Measurements from ENCODE around the gene KRTAP5-8. TPM values are rescaled to one million over a fixed set of nuclear protein-coding genes. Genes with fewer than 3 reads are reported as not detected.

KRTAP5-8 gene
- total RNA-seq, 2 experiments from 2014 or later, result 0.24 TPM; not detected in 1

- Mint-ChIP-seq H3K4me3 (no peak overlapping the region), H3K4me1 (ENCODE audit: low read depth) (peaks cover 6% of the 10 kb centered on the region), H3K9me3 (ENCODE audit: insufficient read depth) (no peaks in the 10 kb centered on the region), H3K27me3 (ENCODE audit: low read depth) (no peaks in the 10 kb centered on the region), H3K27ac (no peak overlapping the region), H3K36me3 (ENCODE audit: low read depth) (peaks cover 56% of the 10 kb centered on the region)
- ATAC-seq (no peak), DNase-seq (no peak)
- POLR2A ChIA-PET, result interaction anchor here (1.3 kb wide), 1 partner anchor 430 kb away, joined by 3 read pairs; no protein-coding TSS in a partner anchor
- CTCF ChIA-PET, result no interaction called here
Measured at GRCh38 chr11:71499546-71499945, 38.3 kb upstream of the KRTAP5-8 start.

DNA sequence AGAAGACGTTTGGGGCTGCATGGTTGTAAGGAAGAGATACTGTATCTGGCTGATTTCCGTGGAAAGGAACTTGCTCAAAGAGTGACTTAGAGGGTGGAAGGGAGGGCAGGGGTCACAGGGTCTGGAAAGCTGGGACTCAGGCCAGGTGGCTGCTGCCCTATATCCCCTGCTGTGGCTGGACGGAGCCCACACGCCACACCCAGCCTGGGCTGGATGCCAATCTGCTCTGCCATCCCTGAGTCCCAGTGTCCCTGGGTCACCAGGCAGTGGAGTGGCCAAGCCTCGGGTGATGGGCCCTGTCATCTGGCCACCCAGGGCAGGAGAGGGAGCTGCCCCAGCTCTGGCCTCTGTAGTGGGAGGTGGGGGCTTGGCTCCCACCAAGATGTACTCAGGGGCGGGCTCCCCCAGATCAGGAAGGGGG is 37.2 kb upstream of the KRTAP5-8 start:
- ChIA-PET POLR2A (no interaction called here), CTCF (no interaction called here)
- Mint-ChIP-seq H3K9me3 (ENCODE audit: insufficient read depth) (no peaks in the 10 kb centered on the region), H3K27me3 (ENCODE audit: low read depth) (no peaks in the 10 kb centered on the region), H3K27ac (no peak overlapping the region), H3K4me1 (ENCODE audit: low read depth) (peaks cover 6% of the 10 kb centered on the region), H3K4me3 (no peak overlapping the region), H3K36me3 (ENCODE audit: low read depth) (peaks cover 55% of the 10 kb centered on the region)
- no peak for DNase-seq
- ATAC-seq, result no peak

GRCh38 chr11:71501071-71501985 is 36.5 kb upstream of the KRTAP5-8 start:
- peaks cover 57% of the 10 kb centered on the region for H3K36me3 Mint-ChIP-seq (ENCODE audit: low read depth)
- ChIA-PET CTCF (no interaction called here), POLR2A (no interaction called here)
- no peaks in the 10 kb centered on the region for H3K27me3 Mint-ChIP-seq (ENCODE audit: low read depth)
- no peak overlapping the region for H3K4me3 Mint-ChIP-seq
- peaks cover 6% of the 10 kb centered on the region for H3K4me1 Mint-ChIP-seq (ENCODE audit: low read depth)
- ATAC-seq (no peak), DNase-seq (no peak)
- no peaks in the 10 kb centered on the region for H3K9me3 Mint-ChIP-seq (ENCODE audit: insufficient read depth)
- no peak overlapping the region for H3K27ac Mint-ChIP-seq

DNA sequence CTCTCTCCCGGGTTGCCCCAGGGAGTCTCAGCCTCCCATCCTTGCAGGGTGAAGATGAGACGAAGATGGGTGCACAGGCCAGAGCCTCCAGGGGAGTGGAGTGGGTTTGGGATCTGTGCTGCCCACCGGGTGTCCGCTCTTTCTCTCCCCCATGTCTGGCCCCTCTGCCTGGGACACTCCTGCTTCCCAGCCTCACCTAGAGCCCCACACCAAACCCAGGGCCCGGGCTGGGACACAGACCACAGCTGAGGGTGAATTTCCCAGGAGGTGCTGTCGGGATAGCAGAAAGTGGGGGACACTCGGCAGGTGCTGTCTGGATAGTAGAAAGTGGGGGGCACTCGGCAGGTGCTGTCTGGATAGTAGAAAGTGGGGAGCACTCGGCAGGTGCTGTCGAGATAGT is 35.8 kb upstream of the KRTAP5-8 start:
- Mint-ChIP-seq H3K36me3 (ENCODE audit: low read depth) (peaks cover 59% of the 10 kb centered on the region), H3K27me3 (ENCODE audit: low read depth) (no peaks in the 10 kb centered on the region), H3K27ac (no peak overlapping the region), H3K4me3 (no peak overlapping the region), H3K4me1 (ENCODE audit: low read depth) (peaks cover 6% of the 10 kb centered on the region), H3K9me3 (ENCODE audit: insufficient read depth) (peaks cover 3% of the 10 kb centered on the region)
- CTCF ChIA-PET, result no interaction called here
- ATAC-seq, result no peak
- no peak for DNase-seq
- POLR2A ChIA-PET, result no interaction called here

- H3K36me3 Mint-ChIP-seq (ENCODE audit: low read depth), result peaks cover 54% of the 10 kb centered on the region
- ATAC-seq (no peak), DNase-seq (no peak)
- ChIA-PET CTCF (no interaction called here), POLR2A (no interaction called here)
- peaks cover 5% of the 10 kb centered on the region for H3K9me3 Mint-ChIP-seq (ENCODE audit: insufficient read depth)
- H3K4me1 Mint-ChIP-seq (ENCODE audit: low read depth), result peaks cover 6% of the 10 kb centered on the region
- no peaks in the 10 kb centered on the region for H3K27me3 Mint-ChIP-seq (ENCODE audit: low read depth)
- H3K27ac Mint-ChIP-seq, result no peak overlapping the region
- H3K4me3 Mint-ChIP-seq, result no peak overlapping the region
Measured at GRCh38 chr11:71502871-71503435, 34.9 kb upstream of the KRTAP5-8 start.

DNA sequence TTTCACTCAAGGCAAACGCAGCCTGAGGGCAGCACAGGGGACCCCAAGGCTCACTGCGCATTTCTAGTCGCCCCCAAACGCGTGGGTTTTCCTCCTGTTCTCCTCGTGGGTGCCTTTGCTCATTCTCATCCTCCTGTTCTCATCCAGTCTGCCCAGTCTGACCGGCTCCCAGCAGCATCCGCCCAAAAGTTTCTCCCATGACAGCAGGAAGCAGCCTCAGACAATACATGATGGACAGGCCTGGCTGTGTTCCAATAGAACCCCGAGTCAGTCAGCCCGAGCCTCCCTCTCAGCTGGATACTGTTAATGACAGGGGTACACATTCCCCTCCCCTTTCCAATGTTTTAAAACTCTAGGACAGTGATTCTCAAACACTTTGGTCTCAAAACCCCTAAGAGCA is 33.3 kb upstream of the KRTAP5-8 start:
- Mint-ChIP-seq H3K36me3 (ENCODE audit: low read depth) (peaks cover 42% of the 10 kb centered on the region), H3K4me3 (no peak overlapping the region), H3K27me3 (ENCODE audit: low read depth) (peaks cover 2% of the 10 kb centered on the region), H3K9me3 (ENCODE audit: insufficient read depth) (peaks cover 17% of the 10 kb centered on the region), H3K27ac (no peak overlapping the region), H3K4me1 (ENCODE audit: low read depth) (no peaks in the 10 kb centered on the region)
- ATAC-seq (no peak), DNase-seq (no peak)
- ChIA-PET CTCF (interaction anchor here (0.6 kb wide), 1 partner anchor 1588 kb away, joined by 3 read pairs; no protein-coding TSS in a partner anchor), POLR2A (no interaction called here)

GRCh38 chr11:71505001-71505400 is 32.8 kb upstream of the KRTAP5-8 start:
- ChIA-PET POLR2A (no interaction called here), CTCF (interaction anchor here (0.6 kb wide), 1 partner anchor 1587 kb away, joined by 3 read pairs; no protein-coding TSS in a partner anchor)
- Mint-ChIP-seq H3K4me3 (no peak overlapping the region), H3K27me3 (ENCODE audit: low read depth) (peaks cover 2% of the 10 kb centered on the region), H3K36me3 (ENCODE audit: low read depth) (peaks cover 40% of the 10 kb centered on the region), H3K9me3 (ENCODE audit: insufficient read depth) (peaks cover 21% of the 10 kb centered on the region), H3K4me1 (ENCODE audit: low read depth) (no peaks in the 10 kb centered on the region), H3K27ac (no peak overlapping the region)
- DNase-seq (no peak), ATAC-seq (no peak)

DNA sequence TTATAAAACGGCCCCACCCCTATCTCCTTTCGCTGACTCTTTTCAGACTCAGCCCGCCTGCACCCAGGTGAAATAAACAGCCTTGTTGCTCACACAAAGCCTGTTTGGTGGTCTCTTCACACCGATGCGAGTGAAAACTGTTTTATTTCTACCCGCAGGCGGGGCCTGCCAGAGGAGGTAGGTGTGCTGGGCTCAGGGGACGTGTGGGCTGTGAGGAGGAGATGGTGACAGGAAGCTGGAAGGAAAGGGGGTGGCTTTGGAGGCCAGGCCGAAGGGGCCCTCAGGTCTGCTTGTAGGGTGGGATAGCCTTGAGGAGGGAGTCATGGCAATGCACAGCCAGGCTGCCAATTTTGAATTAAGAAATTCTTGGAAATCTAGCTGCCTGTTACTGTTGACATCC is 32.0 kb upstream of the KRTAP5-8 start:
- Mint-ChIP-seq H3K36me3 (ENCODE audit: low read depth) (peaks cover 32% of the 10 kb centered on the region), H3K27ac (no peak overlapping the region), H3K27me3 (ENCODE audit: low read depth) (peaks cover 2% of the 10 kb centered on the region), H3K4me3 (no peak overlapping the region), H3K4me1 (ENCODE audit: low read depth) (no peaks in the 10 kb centered on the region), H3K9me3 (ENCODE audit: insufficient read depth) (peaks cover 21% of the 10 kb centered on the region)
- CTCF ChIA-PET, result no interaction called here
- ATAC-seq (no peak), DNase-seq (no peak)
- POLR2A ChIA-PET, result no interaction called here

DNA sequence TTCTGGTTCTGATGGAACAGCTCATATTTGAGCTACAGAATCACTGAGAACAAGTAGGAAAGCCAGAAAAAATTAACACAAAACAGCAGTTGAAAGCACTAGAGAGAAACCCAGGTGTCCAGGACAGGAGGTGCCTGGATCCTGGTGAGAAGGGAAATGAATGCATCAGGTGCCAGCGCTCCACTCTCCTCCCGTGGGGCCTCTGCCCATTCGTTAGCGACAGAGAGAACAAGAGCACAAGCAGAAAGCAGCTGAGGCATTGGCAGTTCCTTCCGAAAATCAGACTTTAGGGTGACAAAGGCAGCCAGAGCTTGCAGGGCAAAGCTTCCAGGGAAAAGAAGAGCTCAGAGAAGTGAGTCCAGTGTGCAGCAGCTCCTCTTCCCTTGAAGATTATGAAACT is 30.7 kb upstream of the KRTAP5-8 start:
- Mint-ChIP-seq H3K9me3 (ENCODE audit: insufficient read depth) (peaks cover 21% of the 10 kb centered on the region), H3K27ac (no peak overlapping the region), H3K4me1 (ENCODE audit: low read depth) (no peaks in the 10 kb centered on the region), H3K27me3 (ENCODE audit: low read depth) (peaks cover 2% of the 10 kb centered on the region), H3K4me3 (no peak overlapping the region), H3K36me3 (ENCODE audit: low read depth) (peaks cover 27% of the 10 kb centered on the region)
- POLR2A ChIA-PET, result no interaction called here
- CTCF ChIA-PET, result no interaction called here
- ATAC-seq, result no peak
- DNase-seq, result no peak

DNA sequence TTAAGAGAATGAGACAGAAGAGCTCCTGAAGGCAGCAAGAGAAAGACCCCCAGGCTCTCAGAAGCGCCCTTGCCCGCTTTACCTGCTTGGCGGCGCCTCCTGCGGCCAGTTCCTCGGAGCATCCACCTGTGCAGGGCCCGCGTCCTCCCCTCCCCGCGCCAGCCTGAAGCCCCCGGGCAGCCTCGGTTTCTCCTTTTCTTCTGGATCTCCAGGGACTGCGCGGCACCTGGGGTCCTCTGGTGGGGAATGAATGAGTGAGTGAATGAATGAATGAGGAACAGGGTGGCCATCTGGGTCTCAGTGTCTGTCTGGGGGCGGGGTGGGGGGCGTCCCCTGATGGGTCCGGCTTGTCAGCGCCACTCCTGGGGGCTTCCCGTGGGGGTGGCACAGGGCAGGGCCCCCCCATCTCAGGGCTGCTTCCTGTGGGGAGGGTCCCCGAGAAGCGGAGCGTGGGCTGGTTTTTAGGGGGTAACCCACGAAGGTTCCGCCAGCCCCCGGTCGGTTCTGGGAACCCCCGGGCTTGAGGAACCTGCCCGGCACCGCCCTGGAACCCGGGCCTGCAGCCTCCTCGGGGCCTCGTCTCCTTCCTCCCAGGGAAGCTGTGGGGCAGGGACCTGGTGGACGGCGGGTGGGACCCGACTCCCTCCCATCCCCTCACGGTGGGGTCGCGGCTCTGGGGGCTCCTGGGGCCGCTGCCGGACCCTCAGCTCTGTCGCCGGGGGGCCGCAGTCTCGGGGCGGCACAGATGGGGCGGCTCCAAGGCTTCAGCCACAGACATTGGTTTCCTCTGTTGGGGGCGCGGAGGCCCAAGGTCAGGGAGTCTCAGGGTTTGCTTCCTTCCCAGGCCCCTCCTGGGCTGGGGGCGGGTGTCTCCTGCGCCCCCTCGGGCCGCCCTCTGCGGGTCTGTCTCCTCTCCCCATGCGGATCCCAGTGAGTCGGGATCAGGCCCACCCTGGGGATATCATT is 19.0 kb upstream of the KRTAP5-8 start:
- no peaks in the 10 kb centered on the region for H3K36me3 Mint-ChIP-seq (ENCODE audit: low read depth)
- H3K4me3 Mint-ChIP-seq, result no peak overlapping the region
- H3K9me3 Mint-ChIP-seq (ENCODE audit: insufficient read depth), result no peaks in the 10 kb centered on the region
- CTCF ChIA-PET, result no interaction called here
- no peak for DNase-seq
- ATAC-seq, result no peak
- no peak overlapping the region for H3K27ac Mint-ChIP-seq
- no peaks in the 10 kb centered on the region for H3K27me3 Mint-ChIP-seq (ENCODE audit: low read depth)
- H3K4me1 Mint-ChIP-seq (ENCODE audit: low read depth), result no peaks in the 10 kb centered on the region
- POLR2A ChIA-PET, result no interaction called here

DNA sequence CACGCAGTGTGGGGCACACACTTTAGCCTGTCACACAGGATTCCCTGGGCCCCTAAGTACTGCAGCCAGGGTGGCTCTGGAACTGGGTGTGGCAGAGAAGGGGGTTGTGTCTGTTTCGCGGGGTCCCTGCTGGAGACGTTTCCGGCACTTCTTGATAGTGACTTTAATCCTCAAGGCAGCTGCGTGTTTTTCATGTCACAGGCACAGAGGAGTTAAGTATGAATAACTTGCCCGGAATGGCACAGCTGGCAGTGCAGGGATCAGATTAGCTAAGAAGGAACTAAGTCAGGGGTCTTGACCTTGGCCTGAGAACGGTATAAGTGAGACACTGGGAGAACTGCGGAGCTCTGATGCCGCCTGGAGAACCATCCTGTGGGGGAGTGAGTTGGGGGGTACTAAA is 18.3 kb upstream of the KRTAP5-8 start:
- Mint-ChIP-seq H3K4me3 (no peak overlapping the region), H3K27ac (no peak overlapping the region), H3K27me3 (ENCODE audit: low read depth) (no peaks in the 10 kb centered on the region), H3K9me3 (ENCODE audit: insufficient read depth) (no peaks in the 10 kb centered on the region), H3K36me3 (ENCODE audit: low read depth) (no peaks in the 10 kb centered on the region), H3K4me1 (ENCODE audit: low read depth) (no peaks in the 10 kb centered on the region)
- CTCF ChIA-PET, result no interaction called here
- DNase-seq (no peak), ATAC-seq (no peak)
- POLR2A ChIA-PET, result no interaction called here
